GM19240 (cell line): Measurements from ENCODE around the gene BRMS1.
"Not testable (repeated sequence)": the region's sequence is repeated elsewhere in the genome, so short reads cannot be mapped to it uniquely, and the experiment has no call there.

Experiments used
- DNase-seq: peaks from one replicate; pipeline ENCODE4 v3.0.0; 2011; ENCODE audit warnings: low spot score; ENCODE audit not compliant: insufficient read length

Gene BRMS1

GRCh38 chr11:66310803-66311440 is 34.0 kb downstream of the BRMS1 start:
- not testable (repeated sequence) for DNase-seq

GRCh38 chr11:66310324-66310723 is 34.6 kb downstream of the BRMS1 start:
- DNase-seq = no peak

DNA sequence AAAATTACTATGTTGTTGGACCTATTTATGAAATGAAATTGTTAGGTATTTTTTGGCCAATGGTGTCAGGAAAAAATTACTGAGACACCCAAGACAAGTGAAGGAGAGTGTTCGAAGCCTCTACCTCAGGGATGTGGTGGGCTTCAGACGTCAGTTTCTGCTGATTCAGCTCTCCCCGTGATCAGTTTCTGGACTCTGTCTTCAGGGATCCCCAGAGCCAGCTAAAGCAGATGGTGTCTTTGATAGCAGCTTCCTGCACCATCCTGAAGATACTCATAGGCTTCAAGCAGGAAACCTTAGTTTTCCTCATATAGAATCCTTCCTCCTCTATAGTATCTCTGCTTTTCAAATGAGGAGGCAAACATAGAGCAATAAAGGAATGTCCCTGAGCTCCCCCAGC is 35.4 kb downstream of the BRMS1 start:
- DNase-seq = no peak

DNA sequence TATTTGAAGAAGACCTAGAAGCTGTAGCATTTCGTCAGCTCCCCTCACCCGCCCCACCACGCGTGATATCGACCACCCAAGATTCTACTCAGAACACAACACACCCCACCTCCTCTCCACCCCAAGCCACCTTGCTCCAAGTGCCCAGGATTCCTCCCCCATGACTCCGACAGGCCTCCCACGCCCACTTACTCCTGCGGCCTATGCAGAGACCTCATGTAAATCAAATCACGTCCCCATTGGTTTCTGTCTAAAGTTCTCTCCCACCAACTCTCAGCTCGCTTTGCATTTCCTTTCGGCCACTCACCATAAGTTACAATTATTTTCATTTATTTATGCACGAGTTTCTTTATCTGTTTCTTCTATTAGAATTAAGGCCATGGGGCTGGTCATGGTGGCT is 42.2 kb downstream of the BRMS1 start:
- no peak for DNase-seq

DNA sequence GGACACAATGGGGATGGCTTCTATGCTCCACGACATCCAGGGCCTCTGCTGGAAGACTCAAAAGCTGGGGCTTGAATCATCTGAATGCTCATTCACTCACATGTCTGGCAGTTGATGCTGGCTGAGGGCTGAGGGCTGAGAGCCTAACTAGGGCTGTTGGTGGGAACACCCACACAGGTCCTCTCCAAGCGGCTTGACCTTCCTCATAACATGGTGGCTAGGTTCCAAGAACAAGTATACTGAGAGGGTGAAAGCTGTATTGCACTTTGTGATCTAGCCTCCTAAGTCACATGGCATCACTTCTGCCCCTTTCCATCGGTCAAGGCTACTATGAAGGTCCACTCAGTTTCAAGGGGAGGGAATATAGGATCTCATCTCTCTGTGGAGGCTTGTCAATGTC is 45.7 kb downstream of the BRMS1 start:
- DNase-seq = no peak

- DNase-seq = no peak
Observed at GRCh38 chr11:66297610-66298009, 47.3 kb downstream of the BRMS1 start.

DNA sequence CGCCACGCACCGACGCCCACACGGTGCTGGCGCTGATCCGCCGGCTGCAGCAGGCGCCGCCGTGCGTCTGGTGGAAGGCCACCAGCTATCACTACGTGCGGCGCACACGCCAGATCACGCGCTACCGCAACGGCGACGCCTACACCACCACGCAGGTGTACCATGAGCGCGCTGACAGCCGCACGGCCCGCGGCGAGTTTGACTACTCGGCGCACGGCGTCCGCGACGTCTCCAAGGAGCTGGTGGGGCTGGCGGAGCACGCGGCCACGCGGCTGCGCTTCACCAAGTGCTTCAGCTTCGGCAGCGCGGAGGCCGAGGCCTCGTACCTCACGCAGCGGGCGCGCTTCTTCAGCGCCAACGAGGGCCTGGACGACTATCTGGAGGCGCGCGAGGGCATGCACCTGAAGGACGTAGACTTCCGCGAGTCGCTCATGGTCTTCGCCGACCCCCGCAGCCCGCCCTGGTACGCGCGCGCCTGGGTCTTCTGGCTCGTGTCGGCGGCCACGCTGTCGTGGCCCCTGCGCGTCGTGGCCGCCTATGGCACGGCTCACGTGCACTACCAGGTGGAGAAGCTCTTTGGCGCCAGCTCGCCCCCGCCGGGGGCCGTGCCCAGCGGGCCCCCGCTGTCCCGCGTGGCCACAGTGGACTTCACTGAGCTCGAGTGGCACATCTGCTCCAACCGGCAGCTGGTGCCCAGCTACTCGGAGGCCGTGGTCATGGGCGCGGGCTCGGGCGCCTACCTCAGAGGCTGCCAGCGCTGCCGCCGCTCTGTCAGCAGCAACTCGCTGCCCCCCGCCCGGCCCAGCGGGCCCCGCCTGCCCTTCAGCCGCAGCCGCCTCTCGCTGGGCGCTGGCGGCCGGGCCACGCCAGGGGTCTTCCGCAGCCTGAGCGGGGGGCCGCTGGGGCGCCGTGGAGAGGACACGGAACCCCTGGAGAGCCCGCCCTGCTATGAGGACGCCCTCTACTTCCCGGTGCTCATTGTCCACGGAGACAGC is 50.0 kb downstream of the BRMS1 start:
- DNase-seq = no peak

DNA sequence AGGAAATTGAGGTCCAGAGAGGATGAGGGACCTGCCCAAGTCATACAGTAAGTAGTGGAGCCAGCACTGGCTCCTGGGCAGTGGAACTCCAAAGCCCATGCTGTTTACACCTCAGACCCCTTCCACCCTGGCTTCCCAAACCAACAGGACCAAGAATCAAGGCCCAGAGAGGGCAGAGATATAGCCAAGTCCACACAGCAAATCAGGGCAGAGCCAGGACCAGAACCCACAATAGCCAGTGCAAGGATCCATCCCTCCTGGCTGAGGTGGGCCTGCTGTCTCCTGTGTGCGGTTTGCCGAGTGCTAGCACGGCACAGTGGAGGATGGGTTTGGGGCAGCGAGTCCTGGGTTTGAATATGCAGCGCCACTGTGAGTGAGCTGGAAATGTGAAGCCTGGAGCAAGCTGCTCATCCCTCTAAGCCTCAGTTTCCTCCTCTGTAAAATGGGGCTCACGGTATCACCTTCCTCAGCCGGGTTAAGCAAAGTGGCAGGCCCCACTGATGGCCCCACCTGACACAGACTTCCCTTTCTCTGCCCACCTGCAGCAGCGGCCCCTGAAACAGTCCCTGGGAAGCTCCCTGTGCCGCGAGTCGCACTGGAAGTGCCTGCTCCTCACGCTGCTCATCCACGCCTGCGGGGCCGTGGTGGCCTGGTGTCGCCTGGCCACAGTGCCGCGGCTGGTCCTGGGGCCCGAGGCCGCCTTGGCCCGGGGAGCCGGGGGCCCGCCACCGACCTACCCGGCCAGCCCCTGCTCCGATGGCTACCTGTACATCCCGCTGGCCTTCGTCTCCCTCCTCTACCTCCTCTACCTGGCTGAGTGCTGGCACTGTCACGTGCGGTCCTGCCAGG is 50.9 kb downstream of the BRMS1 start:
- no peak for DNase-seq

DNA sequence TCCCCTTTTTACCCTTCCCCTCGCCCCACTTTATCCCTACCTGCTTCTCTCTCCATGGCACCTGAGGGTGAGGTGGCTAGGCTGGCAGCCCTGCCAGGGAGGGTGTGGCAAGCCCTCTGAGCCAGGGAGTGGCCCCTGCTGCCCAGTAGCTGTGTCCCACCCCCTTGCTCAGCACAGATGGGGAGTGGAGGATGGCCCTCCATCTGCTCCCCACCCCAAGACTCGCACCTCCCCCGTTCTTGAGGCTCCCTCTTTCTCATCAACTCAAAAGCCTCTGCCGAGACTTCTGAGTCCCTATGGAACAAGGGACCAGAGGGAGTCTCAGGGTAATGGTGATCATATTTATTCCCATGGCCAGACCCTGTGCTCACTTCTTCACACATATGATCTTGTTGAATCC is 51.6 kb downstream of the BRMS1 start:
- DNase-seq = no peak

DNA sequence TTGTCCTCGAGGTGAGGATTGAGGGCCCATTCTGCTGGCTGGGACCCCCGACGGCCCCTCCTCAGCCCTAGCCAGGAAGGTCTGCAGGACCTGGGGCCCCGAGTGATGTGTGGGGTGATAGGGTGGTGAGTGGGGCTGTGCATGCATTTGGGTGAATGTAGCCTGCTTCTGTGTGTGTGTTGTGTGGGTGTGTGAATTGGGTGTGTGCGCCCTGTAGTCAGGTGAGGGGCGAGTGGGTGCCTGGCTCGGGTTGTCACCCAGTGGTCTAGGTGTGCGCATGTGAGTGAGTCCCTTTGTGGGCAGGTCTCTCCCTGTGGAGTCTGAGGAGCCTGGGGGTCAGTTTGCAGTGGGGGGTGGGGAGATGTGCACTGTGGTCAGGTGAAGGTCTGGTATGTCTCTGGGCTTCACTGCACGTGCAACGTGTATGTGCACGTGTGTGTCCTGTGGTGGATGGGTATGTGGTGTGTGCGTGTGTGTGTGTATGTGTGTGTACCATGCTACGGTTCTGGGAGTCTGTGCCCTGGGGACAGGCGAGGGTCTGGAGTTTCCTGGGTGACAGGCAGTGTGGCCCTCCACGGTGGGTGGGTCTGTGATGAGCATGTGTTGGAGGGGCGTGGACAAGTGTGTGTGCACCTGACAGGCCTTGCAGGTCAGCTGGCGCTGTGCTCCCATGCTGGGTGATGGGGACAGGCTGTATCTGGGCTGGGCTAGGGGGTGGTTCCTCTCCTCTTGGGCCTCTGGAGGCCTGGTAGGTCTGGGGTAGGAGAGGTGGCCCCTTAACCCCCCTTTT is 52.2 kb downstream of the BRMS1 start:
- DNase-seq = no peak

DNA sequence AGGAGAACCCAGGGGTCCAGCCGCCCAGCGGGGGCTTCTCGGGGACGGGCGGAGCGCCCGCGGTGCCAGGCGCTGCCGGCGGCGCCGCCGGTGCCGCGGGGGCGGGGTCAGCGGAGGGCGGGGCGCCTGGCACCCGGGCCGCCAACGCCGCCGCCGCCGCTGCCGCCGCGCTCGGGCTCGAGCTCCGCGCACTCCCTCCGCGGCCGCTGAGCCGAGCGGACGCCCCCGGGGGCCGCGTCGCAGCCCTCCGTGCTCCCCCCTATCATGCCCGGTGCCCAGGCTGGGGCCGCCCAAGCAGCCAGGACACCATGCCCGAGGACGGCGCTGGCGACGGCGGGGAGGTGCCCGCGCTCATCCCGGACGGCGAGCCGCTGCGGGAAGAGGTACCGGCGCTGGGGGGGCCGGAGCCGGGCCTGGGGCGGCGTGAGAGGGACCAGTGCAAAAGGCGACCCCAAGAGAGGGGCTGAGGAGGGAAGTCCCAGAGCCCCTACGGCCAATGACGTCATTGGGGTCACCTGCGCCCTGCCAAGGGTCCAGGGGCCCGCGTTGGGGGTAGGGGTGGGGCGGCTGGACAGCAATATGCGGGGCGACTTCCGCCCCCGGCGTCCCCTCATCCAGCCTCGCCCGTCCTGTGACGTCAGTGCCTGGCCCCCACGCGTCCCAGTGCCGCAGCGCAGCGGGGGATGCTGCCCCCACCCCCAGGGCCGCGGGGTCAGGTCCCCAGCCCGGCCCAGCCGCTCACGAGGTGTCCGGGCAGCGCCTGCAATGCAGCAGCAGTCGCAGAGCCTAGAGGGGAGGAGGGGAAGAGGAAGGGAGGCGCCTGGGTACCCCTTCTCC is 53.0 kb downstream of the BRMS1 start, which contains the start of gene TMEM151A:
TMEM151A (plus strand) TSS at position 189 of the 837 bp plus-strand sequence; CDS start at position 309, 120 bp downstream.
- DNase-seq = no peak

GRCh38 chr11:66291303-66291705 is 53.6 kb downstream of the BRMS1 start:
- no peak for DNase-seq

GRCh38 chr11:66290330-66290621 is 54.6 kb downstream of the BRMS1 start:
- DNase-seq = no peak

- peak; percentile 98 for DNase-seq
Observed at GRCh38 chr11:66289548-66290329, 55.2 kb downstream of the BRMS1 start.

- DNase-seq = peak; percentile 100
Observed at GRCh38 chr11:66288671-66289547, 56.0 kb downstream of the BRMS1 start, which contains the start of gene YIF1A. YIF1A (minus strand) TSS chr11:66289143; CDS start chr11:66288985, 158 bp downstream.

- no peak for DNase-seq
Observed at GRCh38 chr11:66287889-66288670, 56.8 kb downstream of the BRMS1 start.
